Endodermal cell (in vitro differentiated cells): ENCODE results near the gene EYS. TPM values are rescaled to one million over a fixed set of nuclear protein-coding genes. Genes with fewer than 3 reads are reported as not detected.

Experiments
- DNase-seq: peaks from one replicate; pipeline ENCODE4 v3.0.0-alpha.2; 2017
- H3K27ac ChIP-seq: 2 replicates; pipeline ENCODE4 v1.5.1; 2013; ENCODE audit warnings: mild to moderate bottlenecking, low read depth, low read length, moderate library complexity
- H3K27me3 ChIP-seq: 2 replicates; pipeline ENCODE4 v1.6.1; 2013; ENCODE audit warnings: mild to moderate bottlenecking, low read length, moderate library complexity; ENCODE audit not compliant: insufficient read depth, control insufficient read depth, poor library complexity, severe bottlenecking
- H3K36me3 ChIP-seq: 2 replicates; pipeline ENCODE4 v1.7.0; 2013; ENCODE audit warnings: mild to moderate bottlenecking, low read length, moderate library complexity; ENCODE audit not compliant: control insufficient read depth, insufficient read depth
- H3K4me1 ChIP-seq: one replicate; pipeline ENCODE4 v1.7.0; 2013; ENCODE audit warnings: low read length; ENCODE audit not compliant: control insufficient read depth, insufficient read depth
- H3K4me3 ChIP-seq: 2 replicates; pipeline ENCODE4 v1.5.1; 2013; ENCODE audit warnings: mild to moderate bottlenecking, low read length, moderate library complexity
- H3K9ac ChIP-seq: 2 replicates; pipeline ENCODE4 v1.6.1; 2013; ENCODE audit warnings: mild to moderate bottlenecking, low read length, moderate library complexity; ENCODE audit not compliant: poor library complexity, severe bottlenecking; ENCODE audit errors: extremely low read depth
- H3K9me3 ChIP-seq: 2 replicates; pipeline ENCODE4 v1.6.1; 2013; ENCODE audit warnings: mild to moderate bottlenecking, low read length, moderate library complexity; ENCODE audit not compliant: control insufficient read depth
- H3K27ac Mint-ChIP-seq: 2 replicates; pipeline ENCODE4 v1.8.0; 2020; ENCODE audit warnings: mixed read lengths
- H3K27me3 Mint-ChIP-seq: 2 replicates; pipeline ENCODE4 v1.8.0; 2021; ENCODE audit warnings: mild to moderate bottlenecking, mixed read lengths; ENCODE audit not compliant: insufficient read depth
- H3K36me3 Mint-ChIP-seq: 2 replicates; pipeline ENCODE4 v1.8.0; 2020; ENCODE audit warnings: low read depth, mixed read lengths
- H3K4me1 Mint-ChIP-seq: 2 replicates; pipeline ENCODE4 v1.8.0; 2020; ENCODE audit warnings: mixed read lengths
- H3K4me3 Mint-ChIP-seq: 2 replicates; pipeline ENCODE4 v1.8.0; 2020; ENCODE audit warnings: mild to moderate bottlenecking, moderate library complexity, mixed read lengths
- H3K9me3 Mint-ChIP-seq: 2 replicates; pipeline ENCODE4 v1.8.0; 2020; ENCODE audit warnings: mild to moderate bottlenecking, mixed read lengths
- CTCF ChIP-seq: fragments of 200-600 bp; sonication (generic); conservative IDR thresholded peaks from 2 replicates; pipeline ENCODE4 v1.5.0; 2021; ENCODE audit warnings: antibody characterized with exemption, mild to moderate bottlenecking
- WGBS, 2 experiments: methylation state at CpG; one replicate each; pipeline versions ENCODE4 v1.1.5 to v1.1.7; 2013; ENCODE audit warnings: missing lambda C conversion rate in 2 of 2, mixed read lengths in 1 of 2; ENCODE audit not compliant: insufficient coverage in 1 of 2, insufficient read length in 1 of 2; 5-methylcytosine and 5-hydroxymethylcytosine counted together
- total RNA-seq, 2 donors: library from RNA; stranded (reverse); fragmentation: NEBNext Ultra II Directional in 1 of 2; extraction: Animal tissue kit (Norgen Biotek cat#: 25700) in 1 of 2; gene quantifications; 2 replicates in 1 of 2; 3 replicates in 1 of 2; pipeline ENCODE4 v1.2.1, GENCODE V29; 2021

EYS gene
- total RNA-seq, 2 donors from 2014 or later, result 0.31 to 0.70 TPM

GRCh38 chr6:64288351-64288750 is 1418.7 kb downstream of the EYS start:
- no peaks in the 10 kb centered on the region for H3K36me3 ChIP-seq
- no peak overlapping the region for H3K9ac ChIP-seq
- no peak overlapping the region for H3K27ac ChIP-seq
- H3K27me3 ChIP-seq, result no peaks in the 10 kb centered on the region
- peaks cover 14% of the 10 kb centered on the region for H3K9me3 ChIP-seq
- Mint-ChIP-seq H3K36me3 (no peaks in the 10 kb centered on the region), H3K4me1 (no peaks in the 10 kb centered on the region), H3K9me3 (peaks cover 23% of the 10 kb centered on the region), H3K4me3 (no peak overlapping the region), H3K27ac (no peak overlapping the region), H3K27me3 (peaks cover 8% of the 10 kb centered on the region)
- H3K4me3 ChIP-seq, result no peak overlapping the region
- 59 to 61% methylated on average over 3 of the region's 3 CpGs for WGBS, 2 experiments
- DNase-seq, result no peak
- no peaks in the 10 kb centered on the region for H3K4me1 ChIP-seq
- TF ChIP-seq CTCF, result no peak

GRCh38 chr6:64281167-64281566 is 1425.9 kb downstream of the EYS start:
- no peaks in the 10 kb centered on the region for H3K27me3 ChIP-seq
- Mint-ChIP-seq H3K27me3 (no peaks in the 10 kb centered on the region), H3K4me1 (no peaks in the 10 kb centered on the region), H3K9me3 (peaks cover 24% of the 10 kb centered on the region), H3K36me3 (no peaks in the 10 kb centered on the region), H3K4me3 (no peak overlapping the region), H3K27ac (no peak overlapping the region)
- H3K27ac ChIP-seq, result no peak overlapping the region
- no peak for DNase-seq
- no peaks in the 10 kb centered on the region for H3K4me1 ChIP-seq
- H3K9ac ChIP-seq, result no peak overlapping the region
- WGBS, 2 experiments, result no CpG with 5 or more reads among the region's 1 CpG
- H3K9me3 ChIP-seq, result peaks cover 14% of the 10 kb centered on the region
- no peaks in the 10 kb centered on the region for H3K36me3 ChIP-seq
- no peak for TF ChIP-seq CTCF
- H3K4me3 ChIP-seq, result no peak overlapping the region

- Histone ChIP-seq H3K36me3 (no peaks in the 10 kb centered on the region), H3K9me3 (peaks cover 14% of the 10 kb centered on the region), H3K4me3 (no peak overlapping the region), H3K27ac (no peak overlapping the region), H3K9ac (no peak overlapping the region), H3K27me3 (no peaks in the 10 kb centered on the region), H3K4me1 (no peaks in the 10 kb centered on the region)
- no peaks in the 10 kb centered on the region for H3K36me3 Mint-ChIP-seq
- H3K27ac Mint-ChIP-seq, result no peak overlapping the region
- peak; percentile 67 for TF ChIP-seq CTCF
- no peak overlapping the region for H3K4me3 Mint-ChIP-seq
- WGBS, 2 experiments, result no CpG with 5 or more reads among the region's 1 CpG
- no peaks in the 10 kb centered on the region for H3K27me3 Mint-ChIP-seq
- peaks cover 23% of the 10 kb centered on the region for H3K9me3 Mint-ChIP-seq
- no peaks in the 10 kb centered on the region for H3K4me1 Mint-ChIP-seq
- DNase-seq, result peak; percentile 56
Measured at GRCh38 chr6:64280569-64280968, 1426.5 kb downstream of the EYS start.
